Left lung (tissue), 14 donors: ENCODE data around the gene HEATR5A. TPM values are rescaled to one million over a fixed set of nuclear protein-coding genes. Genes with fewer than 3 reads are reported as not detected.
"Not testable (repeated sequence)": the region's sequence is repeated elsewhere in the genome, so short reads cannot be mapped to it uniquely, and the experiment has no call there.

Experiments used
- ATAC-seq: fragments of 200-7000 bp; cut with Tn5 transposase; one replicate; pipeline ENCODE4 v1.9.1; 2020; ENCODE audit warnings: moderate library complexity
- DNase-seq, 4 donors: peaks; one replicate each; pipeline ENCODE4 v3.0.0-alpha.2; 2013 to 2020
- H3K27ac ChIP-seq, 2 donors: fragments of 200-600 bp; sonication (generic) in 1 of 2; one replicate each; pipeline versions ENCODE4 v1.5.0 to v1.8.0; 2020 to 2021
- H3K27me3 ChIP-seq, 2 donors: fragments of 200-600 bp; sonication (generic) in 1 of 2; one replicate each; pipeline versions ENCODE4 v1.5.0 to v1.8.0; 2020 to 2021
- H3K36me3 ChIP-seq, 2 donors: fragments of 200-600 bp; sonication (generic) in 1 of 2; one replicate each; pipeline versions ENCODE4 v1.5.0 to v1.8.0; 2020 to 2021
- H3K4me1 ChIP-seq, 2 donors: fragments of 200-600 bp; one replicate each; pipeline ENCODE4 v1.8.0; 2021
- H3K4me3 ChIP-seq, 2 donors: fragments of 200-600 bp; sonication (generic) in 1 of 2; one replicate each; pipeline versions ENCODE4 v1.5.0 to v1.8.0; 2020 to 2021; ENCODE audit warnings: mild to moderate bottlenecking in 1 of 2
- H3K9me3 ChIP-seq, 2 donors: fragments of 200-600 bp; sonication (generic) in 1 of 2; one replicate each; pipeline versions ENCODE4 v1.5.0 to v1.8.0; 2020 to 2021
- CTCF ChIP-seq, 2 donors: fragments of 200-600 bp; sonication (generic) in 1 of 2; IDR thresholded peaks; one replicate each; pipeline versions ENCODE4 v1.5.0 to v1.8.0; 2021; ENCODE audit warnings: antibody characterized with exemption in 2 of 2
- intact Hi-C, 2 donors: fragments of 100-400 bp; cut with DNase I; formaldehyde crosslinking; loops; one replicate each; pipeline versions ENCODE4 v1.11.2 to v1.14.2; 2022
- long read RNA-seq, 12 donors: library from polyadenylated mRNA in 2 of 12; unstranded in 2 of 12; transcript quantifications; one replicate each; pipeline ENCODE4 v2.0.0 and lab custom pipeline, GENCODE V29; 2019 to 2026
- polyA plus RNA-seq, 6 donors: library from polyadenylated mRNA; unstranded; fragments of 120-200 nt; gene quantifications; one replicate each; pipeline ENCODE4 v1.2.1, GENCODE V29; 2013; ENCODE audit not compliant: insufficient read length in 6 of 6
- total RNA-seq, 2 donors: library from RNA; stranded (reverse); fragmentation: NEBNext Ultra II Directional; extraction: Animal tissue kit (Norgen Biotek cat#: 25700); gene quantifications; one replicate each; pipeline ENCODE4 v1.2.1, GENCODE V29; 2021
- donor health status: DM: no; HTN: yes; CAD: no.
- donor health status: DM: no; HTN: no; CAD: no.

Gene HEATR5A
- total RNA-seq (10 to 100 TPM; 49.8 to 72.5 TPM), polyA plus RNA-seq (10 to 100 TPM; 18.5 to 22.6 (median 20.7) TPM)
- long read RNA-seq, donor 1, partial matches to known transcripts = 0 of 2 reads
- long read RNA-seq, donor 1, other reads (novel, unspliced or antisense) = 0 of 2 reads
- long read RNA-seq, donor 2, partial matches to known transcripts = 0 of 3 reads
- long read RNA-seq, donor 2, other reads (novel, unspliced or antisense) = 0 of 3 reads
- long read RNA-seq, donor 3, partial matches to known transcripts = 0 of 2 reads
- long read RNA-seq, donor 3, other reads (novel, unspliced or antisense) = 0 of 2 reads
- long read RNA-seq, donor 4, partial matches to known transcripts = 1 of 5 reads
- long read RNA-seq, donor 4, other reads (novel, unspliced or antisense) = 0 of 5 reads
- long read RNA-seq, donor 5, partial matches to known transcripts = 0 of 1 reads
- long read RNA-seq, donor 5, other reads (novel, unspliced or antisense) = 0 of 1 reads
- long read RNA-seq, donor 6, partial matches to known transcripts = 0 of 3 reads
- long read RNA-seq, donor 6, other reads (novel, unspliced or antisense) = 0 of 3 reads
- long read RNA-seq, donor 7, partial matches to known transcripts = 0 of 1 reads
- long read RNA-seq, donor 7, other reads (novel, unspliced or antisense) = 0 of 1 reads
- long read RNA-seq, donor 8, partial matches to known transcripts = 0 of 1 reads
- long read RNA-seq, donor 8, other reads (novel, unspliced or antisense) = 0 of 1 reads
- long read RNA-seq, donor 9 = 0 reads
- long read RNA-seq, donor 10, partial matches to known transcripts = 0 of 3 reads
- long read RNA-seq, donor 10, other reads (novel, unspliced or antisense) = 1 of 3 reads
- long read RNA-seq, donor 11, partial matches to known transcripts = 0 of 2 reads
- long read RNA-seq, donor 11, other reads (novel, unspliced or antisense) = 0 of 2 reads
- long read RNA-seq, donor 12, partial matches to known transcripts = 0 of 1 reads
- long read RNA-seq, donor 12, other reads (novel, unspliced or antisense) = 0 of 1 reads

DNA sequence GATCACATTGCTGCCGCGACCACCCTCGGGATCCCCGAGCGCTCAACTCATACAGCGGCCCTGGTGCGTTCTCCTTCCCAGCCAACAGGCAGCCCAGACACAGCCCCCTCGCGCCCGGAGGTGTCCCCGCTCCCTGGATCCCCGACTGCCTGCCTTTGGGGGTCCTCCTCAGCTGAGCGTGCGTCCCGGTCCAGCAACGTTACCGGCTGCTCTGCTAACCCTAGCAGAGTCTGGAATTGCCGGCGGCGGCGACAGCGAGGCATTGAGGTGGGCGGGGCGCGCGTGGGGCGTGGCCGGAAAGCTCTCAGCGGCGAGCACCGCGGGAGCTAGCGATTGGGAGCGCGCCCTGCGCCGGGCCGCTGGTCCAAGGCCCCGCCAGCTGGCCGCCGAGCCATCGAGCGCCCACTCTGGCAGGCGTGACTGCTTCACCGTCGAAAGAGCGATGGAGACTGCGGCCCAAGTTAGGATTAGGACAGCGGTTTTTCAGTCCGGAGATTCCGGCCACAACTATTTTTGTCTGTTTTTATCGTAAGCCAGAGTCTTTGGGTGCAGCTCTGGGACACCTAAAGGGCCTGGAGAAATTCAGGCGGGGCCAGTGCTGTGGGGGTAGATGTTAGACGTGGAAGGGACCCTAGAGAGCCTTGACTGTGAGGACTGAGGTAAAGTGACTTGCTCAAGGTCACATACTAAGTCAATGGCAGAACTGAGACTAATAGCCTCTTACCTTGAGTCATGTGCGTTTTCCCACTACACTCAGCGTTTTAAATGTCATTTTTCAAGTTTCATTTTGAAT is at the start of gene HEATR5A:
Gene HEATR5A, minus strand, starts transcription at position 232 of the 793 bp plus-strand sequence. CDS start 17,575 bp downstream, outside the sequence.
- ATAC-seq (peak; percentile 97), DNase-seq (peak; percentile 94 to 100 (median 97))
- H3K36me3 ChIP-seq = no peaks in the 10 kb centered on the region
- H3K4me1 ChIP-seq = peaks cover 15 to 32% of the 10 kb centered on the region in 2 donors
- H3K27me3 ChIP-seq = no peaks in the 10 kb centered on the region
- intact Hi-C loops = no loop called here
- H3K4me3 ChIP-seq = peak within 1 kb of the TSS; percentile 76 to 99
- no peaks in the 10 kb centered on the region for H3K9me3 ChIP-seq
- TF ChIP-seq CTCF (IDR thresholded peaks at IDR 0.05) = peak in 1 of 2 donors; percentile 20
- peak within 1 kb of the TSS; percentile 87 to 89 for H3K27ac ChIP-seq

DNA sequence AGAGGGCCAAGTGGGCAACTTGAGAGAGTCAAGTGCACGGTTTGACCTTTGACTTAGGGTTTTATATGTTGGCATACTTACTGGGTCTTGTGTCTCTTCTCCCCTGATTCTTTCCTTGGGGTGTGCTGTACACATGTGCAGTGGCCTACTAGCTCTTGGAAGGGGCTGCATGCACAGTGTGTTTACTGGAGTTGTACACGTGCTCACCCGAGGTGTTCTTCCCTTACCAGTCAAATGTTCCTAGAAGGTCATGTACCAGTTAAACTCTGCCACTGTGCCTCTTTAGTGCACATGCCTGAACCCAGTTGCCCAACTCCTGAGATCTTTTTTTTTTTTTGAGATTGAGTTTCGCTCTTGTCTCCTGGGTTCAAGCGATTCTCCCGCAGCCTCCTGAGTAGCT is 46.2 kb upstream of the HEATR5A start:
- no peak for ATAC-seq
- no peak overlapping the region for H3K27ac ChIP-seq
- no peaks in the 10 kb centered on the region for H3K36me3 ChIP-seq
- TF ChIP-seq CTCF (IDR thresholded peaks at IDR 0.05) = no peak
- no peak for DNase-seq
- H3K4me1 ChIP-seq = no peaks in the 10 kb centered on the region
- H3K27me3 ChIP-seq = no peaks in the 10 kb centered on the region
- no peak overlapping the region for H3K4me3 ChIP-seq
- H3K9me3 ChIP-seq = no peaks in the 10 kb centered on the region
- intact Hi-C loops = no loop called here

- ATAC-seq (no peak), DNase-seq (no peak)
- no peak for TF ChIP-seq CTCF (IDR thresholded peaks at IDR 0.05)
- Histone ChIP-seq H3K4me1 (no peaks in the 10 kb centered on the region), H3K27ac (no peak overlapping the region), H3K9me3 (no peaks in the 10 kb centered on the region), H3K36me3 (no peaks in the 10 kb centered on the region), H3K4me3 (no peak overlapping the region), H3K27me3 (no peaks in the 10 kb centered on the region)
- intact Hi-C loops = no loop called here
Observed at GRCh38 chr14:31465111-31465510, 44.8 kb upstream of the HEATR5A start.

DNA sequence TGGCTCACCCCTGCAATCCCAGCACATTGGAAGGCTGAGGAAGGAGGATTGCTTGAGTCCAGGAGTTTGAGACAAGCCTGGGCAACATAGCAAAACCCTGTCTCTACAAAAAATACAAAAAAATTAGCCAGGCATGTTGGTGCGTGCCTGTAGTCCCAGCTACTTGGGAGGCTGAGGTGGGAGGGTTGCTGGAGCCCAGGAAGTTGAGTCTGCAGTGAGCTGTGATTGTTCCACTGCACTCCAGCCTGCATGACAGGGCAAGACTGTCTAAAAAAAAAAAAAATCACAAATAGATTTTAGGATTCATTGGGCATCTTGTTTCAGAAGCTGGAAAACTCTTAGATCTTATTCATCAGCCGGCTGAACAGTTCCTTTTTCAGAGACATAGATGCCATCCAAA is 42.1 kb upstream of the HEATR5A start:
- H3K4me1 ChIP-seq, H3K36me3 ChIP-seq, DNase-seq, ATAC-seq, H3K4me3 ChIP-seq, intact Hi-C loops, H3K9me3 ChIP-seq, H3K27ac ChIP-seq, H3K27me3 ChIP-seq: not testable (repeated sequence)

DNA sequence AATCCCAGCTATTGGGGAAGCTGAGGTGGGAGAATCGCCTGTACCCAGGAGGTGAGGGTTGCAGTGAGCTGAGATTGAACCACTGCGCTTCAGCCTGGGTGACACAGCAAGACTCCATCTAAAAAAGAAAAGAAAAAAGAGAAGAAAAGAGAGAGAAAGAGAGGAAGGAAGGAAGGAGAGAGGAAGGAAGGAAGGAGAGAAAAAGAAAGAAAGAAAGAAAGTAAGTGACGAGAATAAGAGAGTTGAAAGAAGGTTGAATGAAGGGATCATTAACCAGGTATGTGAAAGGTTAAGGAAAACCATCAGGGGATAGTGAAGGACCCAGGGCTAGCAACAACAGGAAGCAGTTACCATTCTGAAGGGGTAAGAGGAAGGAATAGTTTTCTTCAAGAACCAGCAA is 41.2 kb upstream of the HEATR5A start:
- no peak overlapping the region for H3K4me3 ChIP-seq
- intact Hi-C loops = no loop called here
- no peaks in the 10 kb centered on the region for H3K27me3 ChIP-seq
- no peak overlapping the region for H3K27ac ChIP-seq
- DNase-seq (no peak), ATAC-seq (no peak)
- no peaks in the 10 kb centered on the region for H3K36me3 ChIP-seq
- H3K9me3 ChIP-seq = no peaks in the 10 kb centered on the region
- peaks cover 5 to 11% of the 10 kb centered on the region in 2 donors for H3K4me1 ChIP-seq
- TF ChIP-seq CTCF (IDR thresholded peaks at IDR 0.05) = no peak
